ENCODE measurements around the gene PVALEF. TPM values are rescaled to one million over a fixed set of nuclear protein-coding genes. Genes with fewer than 3 reads are reported as not detected.

The PVALEF gene
- total and polyA plus RNA-seq, 2 of the 13 experiments (the other 11 are each of a cell fraction or from before 2014, with no cell fraction given), result 0.18 TPM

DNA sequence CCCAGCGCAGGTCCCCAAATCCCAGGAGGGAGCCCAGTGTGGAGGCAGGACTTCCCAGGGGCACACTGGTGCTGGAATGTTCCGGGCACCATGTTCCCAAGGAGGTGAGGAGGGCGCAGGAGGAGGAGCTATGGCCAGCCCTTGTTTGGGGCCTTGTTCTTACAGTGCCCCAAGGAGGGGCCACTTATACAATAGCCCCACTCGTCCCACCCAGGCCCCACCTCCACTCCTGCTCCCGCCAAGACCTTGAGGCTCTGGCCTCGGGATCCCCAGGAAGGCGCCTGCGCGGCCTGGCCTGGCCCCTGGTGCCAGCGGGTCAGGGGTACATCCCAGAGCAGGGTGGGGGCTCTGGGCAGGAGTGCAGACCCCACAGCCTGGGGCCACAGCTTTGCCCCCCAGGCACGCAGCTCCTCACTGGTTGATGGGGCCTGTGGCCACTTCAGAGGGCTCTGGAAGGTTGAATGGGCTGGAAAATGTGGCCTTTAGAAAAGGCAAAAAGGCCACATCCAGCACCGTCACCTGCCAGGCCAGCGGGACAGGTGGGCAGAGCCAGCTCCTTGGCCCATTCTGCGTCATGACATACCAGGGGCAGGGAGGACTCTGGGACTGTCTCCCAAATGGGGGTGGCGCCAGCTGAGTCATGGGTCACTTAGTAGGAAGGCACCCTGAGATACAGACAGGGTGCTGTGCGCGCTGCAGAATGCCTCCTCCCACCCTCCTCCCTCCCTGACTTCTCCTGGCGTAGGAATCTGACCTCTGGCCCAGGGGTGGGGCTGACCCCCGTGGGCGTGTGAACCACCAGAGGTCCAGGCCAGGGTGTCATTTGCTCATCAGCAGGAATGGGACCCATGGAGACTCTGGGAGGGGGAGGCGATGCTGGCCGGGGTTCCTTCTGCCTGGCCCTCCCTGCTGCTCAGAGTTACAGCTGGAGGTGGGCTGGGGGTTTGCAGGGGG, 32.3 kb upstream of the PVALEF start (continued):
- TF ChIP-seq MIER3 (CRISPR knock-in tag; IDR thresholded peaks at IDR 0.05; ENCODE audit: borderline replicate concordance) (no peak), SP5 (CRISPR knock-in tag; IDR thresholded peaks at IDR 0.05; ENCODE audit: borderline replicate concordance, low read depth) (peak; percentile 95), BHLHE40 (IDR thresholded peaks at IDR 0.05; ENCODE audit: low read length) (no peak), ZBTB21 (CRISPR knock-in tag; IDR thresholded peaks at IDR 0.05) (no peak), ZBTB8A (CRISPR knock-in tag; IDR thresholded peaks at IDR 0.05; ENCODE audit: borderline replicate concordance, low read depth) (no peak), ZNF781 (CRISPR knock-in tag; IDR thresholded peaks at IDR 0.05; ENCODE audit: borderline replicate concordance, not compliant biosample characterization) (no peak), ZFX (CRISPR knock-in tag; IDR thresholded peaks at IDR 0.05; ENCODE audit: low read depth) (peak; percentile 12; the same call in 1 of the 2 replicates), SRSF9 (IDR thresholded peaks at IDR 0.05; ENCODE audit: borderline replicate concordance, insufficient read depth, low read depth, low read length, poor library complexity, severe bottlenecking) (no peak), SNAI1 (CRISPR knock-in tag; IDR thresholded peaks at IDR 0.05; ENCODE audit: borderline replicate concordance) (0 out of 2 replicates have a peak, but pooled peaks have one; percentile 12)
- TF ChIP-seq, protein P1, sequence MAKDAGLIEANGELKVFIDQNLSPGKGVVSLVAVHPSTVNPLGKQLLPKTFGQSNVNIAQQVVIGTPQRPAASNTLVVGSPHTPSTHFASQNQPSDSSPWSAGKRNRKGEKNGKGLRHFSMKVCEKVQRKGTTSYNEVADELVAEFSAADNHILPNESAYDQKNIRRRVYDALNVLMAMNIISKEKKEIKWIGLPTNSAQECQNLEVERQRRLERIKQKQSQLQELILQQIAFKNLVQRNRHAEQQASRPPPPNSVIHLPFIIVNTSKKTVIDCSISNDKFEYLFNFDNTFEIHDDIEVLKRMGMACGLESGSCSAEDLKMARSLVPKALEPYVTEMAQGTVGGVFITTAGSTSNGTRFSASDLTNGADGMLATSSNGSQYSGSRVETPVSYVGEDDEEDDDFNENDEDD (CRISPR knock-in tag; IDR thresholded peaks at IDR 0.05; ENCODE audit: borderline replicate concordance), result no peak
- TF ChIP-seq, protein P2, sequence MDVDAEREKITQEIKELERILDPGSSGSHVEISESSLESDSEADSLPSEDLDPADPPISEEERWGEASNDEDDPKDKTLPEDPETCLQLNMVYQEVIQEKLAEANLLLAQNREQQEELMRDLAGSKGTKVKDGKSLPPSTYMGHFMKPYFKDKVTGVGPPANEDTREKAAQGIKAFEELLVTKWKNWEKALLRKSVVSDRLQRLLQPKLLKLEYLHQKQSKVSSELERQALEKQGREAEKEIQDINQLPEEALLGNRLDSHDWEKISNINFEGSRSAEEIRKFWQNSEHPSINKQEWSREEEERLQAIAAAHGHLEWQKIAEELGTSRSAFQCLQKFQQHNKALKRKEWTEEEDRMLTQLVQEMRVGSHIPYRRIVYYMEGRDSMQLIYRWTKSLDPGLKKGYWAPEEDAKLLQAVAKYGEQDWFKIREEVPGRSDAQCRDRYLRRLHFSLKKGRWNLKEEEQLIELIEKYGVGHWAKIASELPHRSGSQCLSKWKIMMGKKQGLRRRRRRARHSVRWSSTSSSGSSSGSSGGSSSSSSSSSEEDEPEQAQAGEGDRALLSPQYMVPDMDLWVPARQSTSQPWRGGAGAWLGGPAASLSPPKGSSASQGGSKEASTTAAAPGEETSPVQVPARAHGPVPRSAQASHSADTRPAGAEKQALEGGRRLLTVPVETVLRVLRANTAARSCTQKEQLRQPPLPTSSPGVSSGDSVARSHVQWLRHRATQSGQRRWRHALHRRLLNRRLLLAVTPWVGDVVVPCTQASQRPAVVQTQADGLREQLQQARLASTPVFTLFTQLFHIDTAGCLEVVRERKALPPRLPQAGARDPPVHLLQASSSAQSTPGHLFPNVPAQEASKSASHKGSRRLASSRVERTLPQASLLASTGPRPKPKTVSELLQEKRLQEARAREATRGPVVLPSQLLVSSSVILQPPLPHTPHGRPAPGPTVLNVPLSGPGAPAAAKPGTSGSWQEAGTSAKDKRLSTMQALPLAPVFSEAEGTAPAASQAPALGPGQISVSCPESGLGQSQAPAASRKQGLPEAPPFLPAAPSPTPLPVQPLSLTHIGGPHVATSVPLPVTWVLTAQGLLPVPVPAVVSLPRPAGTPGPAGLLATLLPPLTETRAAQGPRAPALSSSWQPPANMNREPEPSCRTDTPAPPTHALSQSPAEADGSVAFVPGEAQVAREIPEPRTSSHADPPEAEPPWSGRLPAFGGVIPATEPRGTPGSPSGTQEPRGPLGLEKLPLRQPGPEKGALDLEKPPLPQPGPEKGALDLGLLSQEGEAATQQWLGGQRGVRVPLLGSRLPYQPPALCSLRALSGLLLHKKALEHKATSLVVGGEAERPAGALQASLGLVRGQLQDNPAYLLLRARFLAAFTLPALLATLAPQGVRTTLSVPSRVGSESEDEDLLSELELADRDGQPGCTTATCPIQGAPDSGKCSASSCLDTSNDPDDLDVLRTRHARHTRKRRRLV (CRISPR knock-in tag; IDR thresholded peaks at IDR 0.05), result no peak
- TF ChIP-seq, protein P3, sequence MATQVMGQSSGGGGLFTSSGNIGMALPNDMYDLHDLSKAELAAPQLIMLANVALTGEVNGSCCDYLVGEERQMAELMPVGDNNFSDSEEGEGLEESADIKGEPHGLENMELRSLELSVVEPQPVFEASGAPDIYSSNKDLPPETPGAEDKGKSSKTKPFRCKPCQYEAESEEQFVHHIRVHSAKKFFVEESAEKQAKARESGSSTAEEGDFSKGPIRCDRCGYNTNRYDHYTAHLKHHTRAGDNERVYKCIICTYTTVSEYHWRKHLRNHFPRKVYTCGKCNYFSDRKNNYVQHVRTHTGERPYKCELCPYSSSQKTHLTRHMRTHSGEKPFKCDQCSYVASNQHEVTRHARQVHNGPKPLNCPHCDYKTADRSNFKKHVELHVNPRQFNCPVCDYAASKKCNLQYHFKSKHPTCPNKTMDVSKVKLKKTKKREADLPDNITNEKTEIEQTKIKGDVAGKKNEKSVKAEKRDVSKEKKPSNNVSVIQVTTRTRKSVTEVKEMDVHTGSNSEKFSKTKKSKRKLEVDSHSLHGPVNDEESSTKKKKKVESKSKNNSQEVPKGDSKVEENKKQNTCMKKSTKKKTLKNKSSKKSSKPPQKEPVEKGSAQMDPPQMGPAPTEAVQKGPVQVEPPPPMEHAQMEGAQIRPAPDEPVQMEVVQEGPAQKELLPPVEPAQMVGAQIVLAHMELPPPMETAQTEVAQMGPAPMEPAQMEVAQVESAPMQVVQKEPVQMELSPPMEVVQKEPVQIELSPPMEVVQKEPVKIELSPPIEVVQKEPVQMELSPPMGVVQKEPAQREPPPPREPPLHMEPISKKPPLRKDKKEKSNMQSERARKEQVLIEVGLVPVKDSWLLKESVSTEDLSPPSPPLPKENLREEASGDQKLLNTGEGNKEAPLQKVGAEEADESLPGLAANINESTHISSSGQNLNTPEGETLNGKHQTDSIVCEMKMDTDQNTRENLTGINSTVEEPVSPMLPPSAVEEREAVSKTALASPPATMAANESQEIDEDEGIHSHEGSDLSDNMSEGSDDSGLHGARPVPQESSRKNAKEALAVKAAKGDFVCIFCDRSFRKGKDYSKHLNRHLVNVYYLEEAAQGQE (IDR thresholded peaks at IDR 0.05; ENCODE audit: borderline replicate concordance in 1 of 2, low read depth in 1 of 2, low read length in 2 of 2), result no peak
- TF ChIP-seq, protein P4, sequence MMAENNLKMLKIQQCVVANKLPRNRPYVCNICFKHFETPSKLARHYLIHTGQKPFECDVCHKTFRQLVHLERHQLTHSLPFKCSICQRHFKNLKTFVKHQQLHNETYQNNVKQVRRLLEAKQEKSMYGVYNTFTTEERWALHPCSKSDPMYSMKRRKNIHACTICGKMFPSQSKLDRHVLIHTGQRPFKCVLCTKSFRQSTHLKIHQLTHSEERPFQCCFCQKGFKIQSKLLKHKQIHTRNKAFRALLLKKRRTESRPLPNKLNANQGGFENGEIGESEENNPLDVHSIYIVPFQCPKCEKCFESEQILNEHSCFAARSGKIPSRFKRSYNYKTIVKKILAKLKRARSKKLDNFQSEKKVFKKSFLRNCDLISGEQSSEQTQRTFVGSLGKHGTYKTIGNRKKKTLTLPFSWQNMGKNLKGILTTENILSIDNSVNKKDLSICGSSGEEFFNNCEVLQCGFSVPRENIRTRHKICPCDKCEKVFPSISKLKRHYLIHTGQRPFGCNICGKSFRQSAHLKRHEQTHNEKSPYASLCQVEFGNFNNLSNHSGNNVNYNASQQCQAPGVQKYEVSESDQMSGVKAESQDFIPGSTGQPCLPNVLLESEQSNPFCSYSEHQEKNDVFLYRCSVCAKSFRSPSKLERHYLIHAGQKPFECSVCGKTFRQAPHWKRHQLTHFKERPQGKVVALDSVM (CRISPR knock-in tag; IDR thresholded peaks at IDR 0.05), result peak; percentile 66; the same call in 1 of the 2 replicates
